GM15510 (cell line): ENCODE data around the gene PRAMEF1.
"Not testable (repeated sequence)": the region's sequence is repeated elsewhere in the genome, so short reads cannot be mapped to it uniquely, and the experiment has no call there.

Experiments used
- POLR2A ChIP-seq: IDR thresholded peaks from 3 replicates; pipeline ENCODE4 v1.6.1; 2011; ENCODE audit warnings: borderline replicate concordance; ENCODE audit not compliant: insufficient read length; ENCODE audit errors: extremely low read depth

Gene PRAMEF1

GRCh38 chr1:12791097-12791496 is at the start of gene PRAMEF1:
Gene PRAMEF1, plus strand, starts transcription at chr1:12791397. Its CDS starts 1,831 bp downstream, at chr1:12793228.
- not testable (repeated sequence) for TF ChIP-seq POLR2A

DNA sequence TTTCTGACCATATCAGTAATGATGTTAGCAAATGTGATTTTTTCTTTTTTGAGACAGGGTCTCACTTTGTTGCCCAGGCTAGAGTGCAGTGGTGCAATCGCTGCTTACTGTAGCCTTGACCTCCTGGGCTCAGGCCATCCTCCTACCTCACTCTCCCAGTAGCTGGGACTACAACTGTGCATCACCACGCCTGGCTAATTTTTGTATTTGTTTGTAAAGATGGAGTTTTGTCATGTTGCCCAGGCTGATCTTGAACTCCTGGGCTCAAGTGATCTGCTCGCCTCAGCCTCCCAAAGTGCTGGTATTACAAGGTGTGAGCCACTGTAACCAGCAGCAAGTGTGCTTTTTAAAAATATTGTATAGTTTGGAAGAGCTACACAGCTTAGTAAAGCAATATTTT is 49.3 kb upstream of the PRAMEF1 start:
- TF ChIP-seq POLR2A, result no peak

DNA sequence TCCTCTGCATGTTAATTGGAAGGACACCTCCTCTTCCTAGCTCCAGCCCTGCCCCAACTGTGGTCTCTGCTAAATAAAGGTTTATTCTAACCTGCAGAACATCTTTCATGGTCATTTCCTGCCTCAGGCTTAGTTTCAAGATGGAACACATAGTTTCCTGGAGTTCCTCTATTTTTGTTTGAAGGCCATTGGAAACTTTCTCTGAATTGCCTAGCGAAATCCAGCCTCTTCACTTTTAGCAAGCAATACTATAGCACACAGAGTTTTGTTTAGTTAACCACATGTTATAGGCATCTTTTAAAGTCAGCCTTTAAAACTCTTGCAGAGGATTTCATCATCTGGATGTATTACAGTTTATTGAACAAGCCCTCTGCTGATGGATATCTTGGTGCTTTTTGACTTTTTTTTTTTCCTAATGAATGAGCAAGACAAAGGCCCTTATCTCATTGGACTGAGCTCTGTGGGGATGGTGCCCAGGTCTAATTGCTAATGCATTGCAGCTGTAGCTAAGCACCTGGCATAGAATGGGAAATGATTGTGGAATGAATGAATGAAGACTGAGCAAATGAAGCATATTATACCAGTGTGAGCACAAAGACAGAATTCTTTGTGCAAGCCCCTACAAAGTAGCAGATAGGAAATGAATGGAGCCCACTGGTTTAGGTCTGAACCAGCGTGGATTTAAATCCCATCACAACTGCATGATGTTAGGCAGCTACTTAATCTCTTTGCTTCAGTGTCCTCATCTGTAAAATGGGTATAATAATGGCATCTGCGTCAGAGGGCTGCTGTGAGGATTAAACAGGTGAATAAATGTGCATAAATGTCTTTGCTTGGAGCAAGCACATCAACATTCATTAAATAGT is 45.8 kb upstream of the PRAMEF1 start:
- no peak for TF ChIP-seq POLR2A

DNA sequence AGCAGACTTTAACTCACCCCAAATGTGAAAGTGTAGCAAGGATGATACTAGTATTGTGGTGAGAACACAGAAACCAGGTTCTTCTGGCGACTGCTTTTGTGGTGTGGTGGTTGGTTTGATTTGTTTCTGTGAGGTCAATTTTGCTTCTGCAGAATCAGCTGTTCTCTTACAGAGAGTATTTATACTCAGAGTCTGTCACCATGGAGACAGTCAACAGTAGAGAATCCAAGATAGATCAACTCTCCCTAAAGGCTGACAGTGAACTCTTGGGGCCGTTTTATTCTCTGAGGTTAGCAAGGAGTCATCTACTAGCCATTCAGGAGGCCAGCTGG is 45.2 kb upstream of the PRAMEF1 start, which contains the start of gene CFAP107:
Gene CFAP107 (plus strand): TSS at position 209 of the 332 bp plus-strand sequence. CDS start 231 bp downstream, outside the sequence.
- TF ChIP-seq POLR2A, result no peak

- TF ChIP-seq POLR2A, result no peak
Measured at GRCh38 chr1:12748778-12749355, 42.3 kb upstream of the PRAMEF1 start.

GRCh38 chr1:12754738-12755137 is 36.5 kb upstream of the PRAMEF1 start:
- no peak for TF ChIP-seq POLR2A

GRCh38 chr1:12756273-12756672 is 34.9 kb upstream of the PRAMEF1 start:
- no peak for TF ChIP-seq POLR2A

GRCh38 chr1:12756768-12757413 is 34.3 kb upstream of the PRAMEF1 start:
- no peak for TF ChIP-seq POLR2A

DNA sequence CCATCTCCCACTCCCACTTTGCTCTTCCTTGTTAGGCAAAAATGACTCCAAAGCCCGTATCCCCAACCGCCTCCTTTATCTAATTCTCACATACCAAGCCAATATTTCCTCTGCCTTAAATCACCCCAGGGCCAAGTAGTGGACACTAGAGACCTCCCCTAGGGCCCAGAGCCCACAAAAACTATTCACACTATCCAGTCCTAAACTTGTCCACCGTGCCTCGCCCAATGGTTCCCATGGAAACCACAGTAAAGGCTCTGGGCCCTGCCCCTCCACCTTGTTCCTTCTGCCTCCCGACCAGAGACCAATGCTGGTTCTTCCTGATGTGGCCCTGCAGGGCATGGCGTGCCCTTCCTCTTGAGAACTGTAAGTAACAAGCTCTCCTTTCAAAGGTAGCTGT is 33.4 kb upstream of the PRAMEF1 start:
- no peak for TF ChIP-seq POLR2A

DNA sequence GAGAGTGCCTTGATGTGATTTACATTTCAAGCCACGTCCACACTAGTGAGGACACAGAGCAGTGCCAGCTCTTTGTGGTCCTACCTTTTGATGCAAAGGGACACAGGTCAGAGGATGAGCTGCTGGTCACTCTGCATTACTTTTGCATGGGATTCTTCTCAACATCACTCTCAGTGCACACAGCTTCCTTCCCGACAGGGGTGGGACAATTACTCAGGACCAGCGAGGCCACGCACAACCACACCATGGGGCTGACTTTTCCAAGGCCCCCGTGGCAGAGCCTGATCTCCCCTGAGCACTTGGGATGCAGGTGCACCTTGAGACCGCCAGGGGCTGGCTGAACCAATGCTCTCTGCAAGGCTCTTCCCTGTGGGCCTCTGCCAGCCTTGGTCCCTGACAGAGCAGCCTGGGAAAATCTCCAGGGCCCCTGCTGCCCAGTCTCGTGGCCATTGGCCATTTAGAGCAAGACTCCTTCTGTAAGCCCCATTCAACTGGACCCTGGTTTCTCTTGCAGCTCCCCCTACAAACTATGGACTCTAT is 30.9 kb upstream of the PRAMEF1 start:
- TF ChIP-seq POLR2A, result no peak

DNA sequence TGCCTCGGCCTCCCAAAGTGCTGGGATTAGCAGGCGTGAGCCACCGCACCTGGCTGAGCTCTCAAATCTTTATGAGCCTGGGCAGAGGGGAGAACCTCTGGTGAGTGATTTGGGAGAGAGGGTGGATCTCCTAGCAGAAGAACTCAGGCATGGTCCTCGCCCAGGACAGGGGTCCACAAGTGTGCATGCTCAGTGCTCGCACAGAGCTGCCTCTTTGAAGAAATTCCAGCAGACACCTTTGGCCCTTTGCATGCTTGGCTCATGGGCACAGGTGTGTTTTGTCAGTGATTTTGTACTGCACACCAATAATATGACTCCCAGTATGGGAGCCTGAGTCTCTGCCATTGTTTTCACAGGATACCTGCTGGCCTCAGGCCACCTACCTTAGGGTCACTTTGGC is 29.4 kb upstream of the PRAMEF1 start:
- no peak for TF ChIP-seq POLR2A

GRCh38 chr1:12762766-12763165 is 28.4 kb upstream of the PRAMEF1 start:
- no peak for TF ChIP-seq POLR2A

- no peak for TF ChIP-seq POLR2A
Measured at GRCh38 chr1:12763479-12763878, 27.7 kb upstream of the PRAMEF1 start.

GRCh38 chr1:12764016-12764415 is 27.2 kb upstream of the PRAMEF1 start:
- TF ChIP-seq POLR2A, result no peak

GRCh38 chr1:12769031-12769430 is 22.2 kb upstream of the PRAMEF1 start:
- no peak for TF ChIP-seq POLR2A

- no peak for TF ChIP-seq POLR2A
Measured at GRCh38 chr1:12769976-12770505, 21.2 kb upstream of the PRAMEF1 start.

DNA sequence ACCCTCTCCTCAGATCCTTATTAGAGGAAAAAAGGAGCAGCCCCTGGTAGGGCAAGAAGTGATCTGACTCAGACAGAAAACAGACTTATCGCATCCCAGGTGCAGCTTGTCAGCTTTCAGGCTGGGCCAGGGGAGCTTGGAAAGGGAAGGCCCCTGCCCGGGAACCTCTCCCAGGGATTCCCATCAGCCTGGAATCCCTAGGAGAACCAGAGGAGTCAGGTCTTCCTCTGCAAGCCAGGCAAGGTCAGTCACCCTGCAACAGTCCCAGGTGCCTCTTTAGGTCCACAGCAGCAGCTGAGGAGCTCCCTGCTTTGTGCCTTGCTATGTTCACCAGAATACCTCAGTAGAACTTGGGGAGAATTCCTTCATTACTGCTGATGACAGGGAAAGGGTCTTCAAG is 20.6 kb upstream of the PRAMEF1 start:
- no peak for TF ChIP-seq POLR2A
